GM18502 (cell line): ENCODE results near the gene MC1R.
"Not testable (repeated sequence)": the region's sequence is repeated elsewhere in the genome, so short reads cannot be mapped to it uniquely, and the experiment has no call there.

ENCODE experiments used
- ATAC-seq: cut with Tn5 transposase; IDR thresholded peaks from one replicate; pipeline ENCODE4 v1.9.1; 2021; ENCODE audit warnings: mild to moderate bottlenecking; ENCODE audit not compliant: unreplicated experiment, poor library complexity

Gene MC1R

GRCh38 chr16:89918453-89919347, at the start of gene MC1R:
MC1R (plus strand) TSS chr16:89918862; CDS start chr16:89919259, 397 bp downstream.
- peak; percentile 16 for ATAC-seq

GRCh38 chr16:89869911-89870310, 48.8 kb upstream of the MC1R start:
- no peak for ATAC-seq

- ATAC-seq: no peak
Measured at GRCh38 chr16:89870440-89870839, 48.2 kb upstream of the MC1R start.

- ATAC-seq: no peak
Measured at GRCh38 chr16:89871895-89872294, 46.8 kb upstream of the MC1R start.

- peak; percentile 45 for ATAC-seq
Measured at GRCh38 chr16:89873109-89873971, 45.3 kb upstream of the MC1R start, which contains the start of gene TCF25. TCF25 (plus strand) TSS chr16:89873592; CDS start chr16:89873668, 76 bp downstream.

GRCh38 chr16:89873972-89874689, 44.5 kb upstream of the MC1R start:
- peak; percentile 69 for ATAC-seq

GRCh38 chr16:89879123-89879522, 39.5 kb upstream of the MC1R start:
- not testable (repeated sequence) for ATAC-seq

- no peak for ATAC-seq
Measured at GRCh38 chr16:89880477-89881367, 37.9 kb upstream of the MC1R start.

- ATAC-seq: no peak
Measured at GRCh38 chr16:89881368-89881730, 37.3 kb upstream of the MC1R start.

GRCh38 chr16:89883346-89884040, 35.2 kb upstream of the MC1R start:
- no peak for ATAC-seq

- no peak for ATAC-seq
Measured at GRCh38 chr16:89884041-89884421, 34.6 kb upstream of the MC1R start.

- no peak for ATAC-seq
Measured at GRCh38 chr16:89887243-89887642, 31.4 kb upstream of the MC1R start.

GRCh38 chr16:89890200-89890599, 28.5 kb upstream of the MC1R start:
- ATAC-seq: no peak

- no peak for ATAC-seq
Measured at GRCh38 chr16:89890886-89891657, 27.6 kb upstream of the MC1R start.

- ATAC-seq: no peak
Measured at GRCh38 chr16:89892055-89892630, 26.5 kb upstream of the MC1R start.

- no peak for ATAC-seq
Measured at GRCh38 chr16:89892635-89893034, 26.0 kb upstream of the MC1R start.

- no peak for ATAC-seq
Measured at GRCh38 chr16:89893642-89894548, 24.8 kb upstream of the MC1R start.
